GM23338 (cell line): ENCODE results near the gene SMIM7.

Experiments used
- EZH2 ChIP-seq: fragments of 200-600 bp; sonication (generic); IDR thresholded peaks from one replicate; pipeline ENCODE4 v1.8.0; 2017; ENCODE audit warnings: antibody characterized with exemption, mild to moderate bottlenecking, low read depth; ENCODE audit not compliant: unreplicated experiment
- EZH2phosphoT487 ChIP-seq: fragments of 200-600 bp; sonication (generic); IDR thresholded peaks from one replicate; pipeline ENCODE4 v1.8.1; 2018; ENCODE audit warnings: antibody characterized with exemption; ENCODE audit not compliant: unreplicated experiment
- JUNB ChIP-seq: IDR thresholded peaks from one replicate; pipeline ENCODE4 v1.6.1; 2016; ENCODE audit warnings: antibody characterized with exemption; ENCODE audit not compliant: unreplicated experiment
- NANOG ChIP-seq: IDR thresholded peaks from 2 replicates; pipeline ENCODE4 v1.6.1; 2016; ENCODE audit warnings: antibody characterized with exemption, borderline replicate concordance
- POLR2AphosphoS5 ChIP-seq: IDR thresholded peaks from 2 replicates; pipeline ENCODE4 v1.6.1; 2016; ENCODE audit warnings: antibody characterized with exemption, low read depth
- ZNF114 ChIP-seq: fragments of 250-450 bp; sonication (Bioruptor Pico); IDR thresholded peaks from 2 replicates; pipeline ENCODE4 v1.5.0; 2020; ENCODE audit warnings: mild to moderate bottlenecking, moderate library complexity
- TF ChIP-seq, protein P1 (sequence below), 2 experiments: fragments of 200-600 bp in 1 of 2; sonication (generic) in 1 of 2; conservative IDR thresholded peaks; 2 replicates each; pipeline versions ENCODE4 v1.5.1 to v1.6.1; 2016 to 2017; ENCODE audit warnings: antibody characterized with exemption in 2 of 2, low read depth in 2 of 2, mild to moderate bottlenecking in 2 of 2, moderate library complexity in 1 of 2
- TF ChIP-seq, protein P2 (sequence below): IDR thresholded peaks from one replicate; pipeline ENCODE4 v1.6.1; 2018; ENCODE audit warnings: antibody characterized with exemption; ENCODE audit not compliant: unreplicated experiment
- TF ChIP-seq, protein P3 (sequence below): IDR thresholded peaks from 2 replicates; pipeline ENCODE4 v1.6.1; 2016; ENCODE audit warnings: antibody characterized with exemption

DNA sequence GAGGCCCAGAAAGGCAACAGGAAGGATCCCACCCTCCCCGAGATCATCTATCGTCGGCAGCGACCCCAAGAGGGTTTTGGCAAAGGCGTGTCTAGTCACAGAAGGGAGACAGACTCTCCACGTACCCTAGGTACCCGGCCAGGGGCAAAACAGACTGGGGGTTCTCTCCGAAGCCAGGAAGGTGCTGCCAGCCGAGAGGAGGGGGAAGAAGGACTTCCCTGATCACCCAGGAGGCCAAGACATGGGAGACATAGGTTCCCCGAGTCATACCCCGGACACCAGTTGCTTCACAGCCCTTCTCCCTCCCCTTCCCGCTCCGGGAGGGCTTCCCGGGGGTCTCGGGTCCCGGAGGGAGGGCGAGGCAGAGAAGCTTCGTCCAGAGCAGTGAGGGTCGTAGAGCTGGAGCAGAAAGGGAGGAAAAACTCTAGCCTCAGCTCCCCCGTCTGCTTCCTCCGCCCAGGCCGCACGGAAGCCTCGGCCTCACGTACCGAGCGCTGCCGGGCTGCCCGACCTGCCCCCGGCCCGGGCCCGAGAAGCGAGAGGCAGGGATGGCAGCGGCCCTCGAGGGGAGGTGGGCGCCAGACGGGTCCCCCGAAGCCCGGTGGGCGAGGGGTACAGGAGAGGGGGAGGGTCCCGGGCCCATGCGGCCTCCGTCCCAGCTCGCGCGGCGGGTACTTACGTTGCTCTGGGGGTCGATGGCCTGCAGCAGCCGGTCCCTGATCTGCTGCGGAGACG is 32.6 kb downstream of the SMIM7 start:
- TF ChIP-seq, protein P1, sequence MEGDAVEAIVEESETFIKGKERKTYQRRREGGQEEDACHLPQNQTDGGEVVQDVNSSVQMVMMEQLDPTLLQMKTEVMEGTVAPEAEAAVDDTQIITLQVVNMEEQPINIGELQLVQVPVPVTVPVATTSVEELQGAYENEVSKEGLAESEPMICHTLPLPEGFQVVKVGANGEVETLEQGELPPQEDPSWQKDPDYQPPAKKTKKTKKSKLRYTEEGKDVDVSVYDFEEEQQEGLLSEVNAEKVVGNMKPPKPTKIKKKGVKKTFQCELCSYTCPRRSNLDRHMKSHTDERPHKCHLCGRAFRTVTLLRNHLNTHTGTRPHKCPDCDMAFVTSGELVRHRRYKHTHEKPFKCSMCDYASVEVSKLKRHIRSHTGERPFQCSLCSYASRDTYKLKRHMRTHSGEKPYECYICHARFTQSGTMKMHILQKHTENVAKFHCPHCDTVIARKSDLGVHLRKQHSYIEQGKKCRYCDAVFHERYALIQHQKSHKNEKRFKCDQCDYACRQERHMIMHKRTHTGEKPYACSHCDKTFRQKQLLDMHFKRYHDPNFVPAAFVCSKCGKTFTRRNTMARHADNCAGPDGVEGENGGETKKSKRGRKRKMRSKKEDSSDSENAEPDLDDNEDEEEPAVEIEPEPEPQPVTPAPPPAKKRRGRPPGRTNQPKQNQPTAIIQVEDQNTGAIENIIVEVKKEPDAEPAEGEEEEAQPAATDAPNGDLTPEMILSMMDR (conservative IDR thresholded peaks at IDR 0.05; ENCODE audit: low read depth in 2 of 2) = peak in 1 of 2 experiments; percentile 30; a peak in 1 of 4 replicates
- TF ChIP-seq EZH2phosphoT487 (no peak), POLR2AphosphoS5 (no peak), JUNB (no peak), NANOG (no peak), EZH2 (no peak), ZNF114 (CRISPR knock-in tag) (no peak)
- TF ChIP-seq, protein P2, sequence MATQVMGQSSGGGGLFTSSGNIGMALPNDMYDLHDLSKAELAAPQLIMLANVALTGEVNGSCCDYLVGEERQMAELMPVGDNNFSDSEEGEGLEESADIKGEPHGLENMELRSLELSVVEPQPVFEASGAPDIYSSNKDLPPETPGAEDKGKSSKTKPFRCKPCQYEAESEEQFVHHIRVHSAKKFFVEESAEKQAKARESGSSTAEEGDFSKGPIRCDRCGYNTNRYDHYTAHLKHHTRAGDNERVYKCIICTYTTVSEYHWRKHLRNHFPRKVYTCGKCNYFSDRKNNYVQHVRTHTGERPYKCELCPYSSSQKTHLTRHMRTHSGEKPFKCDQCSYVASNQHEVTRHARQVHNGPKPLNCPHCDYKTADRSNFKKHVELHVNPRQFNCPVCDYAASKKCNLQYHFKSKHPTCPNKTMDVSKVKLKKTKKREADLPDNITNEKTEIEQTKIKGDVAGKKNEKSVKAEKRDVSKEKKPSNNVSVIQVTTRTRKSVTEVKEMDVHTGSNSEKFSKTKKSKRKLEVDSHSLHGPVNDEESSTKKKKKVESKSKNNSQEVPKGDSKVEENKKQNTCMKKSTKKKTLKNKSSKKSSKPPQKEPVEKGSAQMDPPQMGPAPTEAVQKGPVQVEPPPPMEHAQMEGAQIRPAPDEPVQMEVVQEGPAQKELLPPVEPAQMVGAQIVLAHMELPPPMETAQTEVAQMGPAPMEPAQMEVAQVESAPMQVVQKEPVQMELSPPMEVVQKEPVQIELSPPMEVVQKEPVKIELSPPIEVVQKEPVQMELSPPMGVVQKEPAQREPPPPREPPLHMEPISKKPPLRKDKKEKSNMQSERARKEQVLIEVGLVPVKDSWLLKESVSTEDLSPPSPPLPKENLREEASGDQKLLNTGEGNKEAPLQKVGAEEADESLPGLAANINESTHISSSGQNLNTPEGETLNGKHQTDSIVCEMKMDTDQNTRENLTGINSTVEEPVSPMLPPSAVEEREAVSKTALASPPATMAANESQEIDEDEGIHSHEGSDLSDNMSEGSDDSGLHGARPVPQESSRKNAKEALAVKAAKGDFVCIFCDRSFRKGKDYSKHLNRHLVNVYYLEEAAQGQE = no peak
- TF ChIP-seq, protein P3, sequence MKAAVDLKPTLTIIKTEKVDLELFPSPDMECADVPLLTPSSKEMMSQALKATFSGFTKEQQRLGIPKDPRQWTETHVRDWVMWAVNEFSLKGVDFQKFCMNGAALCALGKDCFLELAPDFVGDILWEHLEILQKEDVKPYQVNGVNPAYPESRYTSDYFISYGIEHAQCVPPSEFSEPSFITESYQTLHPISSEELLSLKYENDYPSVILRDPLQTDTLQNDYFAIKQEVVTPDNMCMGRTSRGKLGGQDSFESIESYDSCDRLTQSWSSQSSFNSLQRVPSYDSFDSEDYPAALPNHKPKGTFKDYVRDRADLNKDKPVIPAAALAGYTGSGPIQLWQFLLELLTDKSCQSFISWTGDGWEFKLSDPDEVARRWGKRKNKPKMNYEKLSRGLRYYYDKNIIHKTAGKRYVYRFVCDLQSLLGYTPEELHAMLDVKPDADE = no peak
